GM18517 (cell line): ENCODE results near the gene LILRB5.
"Not testable (repeated sequence)": the region's sequence is repeated elsewhere in the genome, so short reads cannot be mapped to it uniquely, and the experiment has no call there.

Experiments used
- ATAC-seq: cut with Tn5 transposase; IDR thresholded peaks from one replicate; pipeline ENCODE4 v1.9.1; 2021; ENCODE audit warnings: mild to moderate bottlenecking, moderate library complexity; ENCODE audit not compliant: unreplicated experiment

Gene LILRB5

DNA sequence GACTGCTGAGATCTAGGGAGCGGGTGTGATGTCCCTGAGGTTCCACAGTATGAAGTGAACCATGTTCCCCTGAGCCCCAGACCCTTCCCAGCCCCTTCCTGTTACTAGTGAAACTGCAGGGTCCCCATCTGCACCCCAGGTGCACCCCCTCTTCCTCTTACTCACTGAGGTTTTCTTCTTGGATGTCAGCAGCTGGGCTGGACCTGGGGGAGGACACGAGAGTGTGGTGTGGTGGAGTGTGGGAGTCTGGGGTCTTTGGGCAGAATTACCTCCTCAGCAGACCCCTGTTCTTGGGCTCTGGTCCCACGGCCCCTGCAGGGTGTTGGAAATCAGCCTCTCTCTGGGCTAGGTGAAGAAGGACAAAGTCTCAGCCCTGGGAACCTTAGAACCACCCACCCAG lies 11.1 kb downstream of the LILRB5 start:
- no peak for ATAC-seq

DNA sequence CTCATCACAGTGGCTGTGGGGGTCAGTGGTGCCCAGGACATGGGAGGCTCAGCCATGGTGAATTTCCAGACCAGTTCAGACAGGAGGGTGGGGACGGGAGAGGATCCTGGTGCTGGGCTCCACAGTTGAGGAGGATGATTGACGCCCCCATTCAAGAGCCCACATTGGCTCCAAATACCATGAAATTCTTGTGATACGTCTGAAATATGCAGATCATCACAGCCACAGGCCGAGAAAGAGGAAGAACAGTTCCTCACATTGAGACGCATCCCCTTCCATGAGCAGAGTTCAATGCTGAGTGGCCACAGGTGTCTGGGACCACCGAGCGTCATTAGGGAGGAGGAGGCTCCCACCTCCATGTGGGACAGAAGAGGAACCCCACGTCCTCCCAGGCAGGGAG lies 13.3 kb downstream of the LILRB5 start:
- not testable (repeated sequence) for ATAC-seq

DNA sequence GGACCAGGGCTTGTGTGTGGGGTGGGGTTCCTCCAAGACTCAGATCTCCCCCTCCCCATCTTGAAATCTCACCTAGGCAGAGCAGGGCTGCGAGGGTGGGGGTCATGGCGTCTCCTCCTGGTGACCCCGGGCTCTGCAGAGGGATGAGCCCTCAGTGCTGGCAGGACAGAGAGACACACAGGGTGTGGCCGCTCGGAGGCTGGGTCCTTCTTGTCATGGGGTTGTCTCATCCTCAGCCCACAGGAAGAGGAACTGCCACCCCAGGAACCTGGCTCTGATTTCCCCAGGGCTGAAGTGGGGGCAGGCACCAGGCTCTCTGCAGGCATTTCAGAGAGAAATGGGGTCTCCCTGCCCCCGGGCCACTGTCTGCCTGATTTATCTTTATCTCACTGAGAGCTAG lies 14.4 kb downstream of the LILRB5 start, which contains the start of gene LILRA6:
TSS of gene LILRA6 (minus strand) at position 145 of the 400 bp plus-strand sequence.
- ATAC-seq, result not testable (repeated sequence)

DNA sequence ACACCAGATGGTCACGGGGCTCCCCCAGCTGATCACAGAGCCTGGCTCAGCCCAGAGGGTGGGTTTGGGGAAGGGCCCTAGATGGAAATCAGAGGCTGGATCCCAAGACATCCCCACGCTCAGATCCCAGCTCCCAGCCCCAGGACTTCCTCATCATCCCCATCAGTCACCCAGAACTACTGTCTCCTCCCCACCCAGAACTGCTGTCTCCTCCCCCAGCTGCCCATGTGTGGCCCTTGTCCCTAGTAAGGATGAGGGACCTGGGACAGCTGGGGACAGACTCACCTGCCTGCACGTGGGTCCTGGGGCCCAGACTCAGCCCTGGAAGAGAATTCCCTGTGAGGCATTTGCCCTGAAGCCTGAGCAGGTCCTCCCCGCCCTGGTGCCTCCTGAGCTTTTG lies 14.8 kb downstream of the LILRB5 start:
- ATAC-seq, result not testable (repeated sequence)

DNA sequence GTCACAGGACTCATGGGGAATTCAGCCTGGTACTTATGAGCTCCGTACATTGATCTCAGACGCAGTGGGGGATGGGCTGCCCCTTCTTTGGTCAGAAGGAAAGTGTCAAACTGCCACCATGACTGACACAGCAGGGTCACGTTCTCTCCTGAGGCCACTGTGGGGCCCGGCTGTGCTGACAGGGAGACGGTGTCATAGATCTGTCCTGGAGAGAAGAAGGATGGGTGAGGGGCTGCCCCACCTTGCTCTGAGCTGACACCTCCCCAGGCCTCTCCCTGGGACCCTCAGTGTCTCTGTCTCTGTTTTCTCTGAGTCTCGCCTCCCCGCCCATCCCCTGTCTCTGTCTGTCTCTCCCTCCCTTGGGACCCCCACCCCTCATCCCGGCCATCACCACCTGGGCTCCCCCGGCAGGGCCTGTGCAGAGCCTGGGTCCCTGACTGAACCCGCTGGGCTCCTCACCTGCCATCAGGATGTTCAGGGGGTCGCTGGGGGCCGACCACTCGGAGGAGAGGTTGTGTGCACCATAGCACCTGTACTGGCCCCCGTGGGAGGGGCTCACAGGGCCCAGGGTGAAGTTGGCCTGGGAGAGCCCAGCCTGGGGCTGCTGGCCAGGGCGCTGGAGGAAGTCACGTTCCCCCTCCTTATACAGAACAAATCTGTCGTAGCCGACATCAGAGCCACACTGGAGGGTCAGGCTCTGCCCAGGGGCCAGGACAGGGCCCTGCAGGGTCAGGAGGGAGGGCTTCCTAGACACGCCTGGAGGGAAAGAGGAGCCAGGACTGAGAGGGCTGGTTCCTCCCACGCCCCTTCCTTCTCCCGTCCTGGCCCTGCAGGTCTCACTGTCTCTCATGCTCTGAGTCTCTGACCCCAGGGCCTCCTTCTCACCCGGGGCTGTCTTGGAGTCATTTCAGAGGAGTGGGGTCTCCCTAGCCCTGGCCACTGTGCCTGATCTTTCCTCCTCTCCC lies 16.4 kb downstream of the LILRB5 start:
- not testable (repeated sequence) for ATAC-seq

DNA sequence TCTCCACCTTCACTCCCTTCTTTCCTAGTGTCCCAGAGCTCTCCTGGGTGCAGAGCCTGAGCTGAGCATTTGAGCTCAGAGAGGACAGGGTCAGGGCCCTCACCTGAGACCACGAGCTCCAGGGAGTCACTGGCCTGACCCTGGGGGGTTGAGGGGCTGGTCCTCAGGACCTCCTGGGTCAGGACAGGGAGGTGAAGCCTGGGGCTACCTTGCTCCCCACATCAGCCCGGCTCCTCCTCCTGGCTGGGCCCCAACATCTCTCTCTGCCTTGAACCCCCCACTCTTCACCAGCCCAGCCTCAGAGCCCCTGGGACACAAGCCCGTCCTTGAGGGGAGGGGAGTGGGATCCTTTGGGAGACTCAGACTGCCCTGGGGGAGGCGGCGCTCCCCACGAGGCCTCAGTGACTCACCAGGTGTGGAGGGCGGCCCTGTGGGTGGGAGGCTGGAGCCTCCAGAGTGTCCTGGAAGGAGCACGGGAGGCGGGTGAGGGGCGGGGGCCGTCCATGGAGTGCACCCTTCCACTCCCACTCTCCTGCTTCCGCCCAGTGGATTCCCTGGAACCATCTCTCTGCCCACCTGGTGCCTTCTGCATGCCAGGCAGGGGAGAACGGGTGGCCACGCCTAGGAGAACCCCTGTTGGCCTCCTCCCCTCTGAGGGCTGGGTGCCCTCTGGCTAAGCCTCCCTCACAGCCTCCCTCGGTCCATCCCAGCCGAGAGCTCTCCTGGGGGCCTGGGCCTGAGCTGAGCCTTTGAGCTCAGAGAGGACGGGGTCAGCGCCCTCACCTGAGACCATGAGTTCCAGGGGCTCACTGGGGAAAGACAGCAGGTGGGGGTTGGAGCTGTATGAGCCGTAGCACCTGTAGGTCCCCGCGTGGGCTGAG lies 17.3 kb downstream of the LILRB5 start:
- ATAC-seq, result not testable (repeated sequence)

DNA sequence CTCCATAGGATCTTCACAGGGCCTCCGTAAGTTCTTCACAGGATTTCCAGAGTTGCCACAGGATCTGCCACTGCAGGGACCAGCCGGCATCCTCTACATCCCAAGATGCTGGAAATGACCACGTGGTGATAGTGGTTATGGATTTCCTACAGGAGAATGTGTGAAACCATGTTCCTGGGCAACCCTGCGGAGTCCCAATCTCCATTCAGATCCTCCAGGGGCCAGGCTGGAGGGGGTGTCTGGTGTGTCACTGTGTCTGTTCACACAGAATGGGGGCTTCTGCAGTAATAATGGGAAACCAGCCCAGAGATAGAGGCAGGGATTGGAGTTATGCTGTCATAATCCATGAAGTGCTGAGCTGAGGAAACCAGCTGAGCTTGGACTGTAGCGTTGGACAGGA lies 23.1 kb downstream of the LILRB5 start:
- no peak for ATAC-seq

DNA sequence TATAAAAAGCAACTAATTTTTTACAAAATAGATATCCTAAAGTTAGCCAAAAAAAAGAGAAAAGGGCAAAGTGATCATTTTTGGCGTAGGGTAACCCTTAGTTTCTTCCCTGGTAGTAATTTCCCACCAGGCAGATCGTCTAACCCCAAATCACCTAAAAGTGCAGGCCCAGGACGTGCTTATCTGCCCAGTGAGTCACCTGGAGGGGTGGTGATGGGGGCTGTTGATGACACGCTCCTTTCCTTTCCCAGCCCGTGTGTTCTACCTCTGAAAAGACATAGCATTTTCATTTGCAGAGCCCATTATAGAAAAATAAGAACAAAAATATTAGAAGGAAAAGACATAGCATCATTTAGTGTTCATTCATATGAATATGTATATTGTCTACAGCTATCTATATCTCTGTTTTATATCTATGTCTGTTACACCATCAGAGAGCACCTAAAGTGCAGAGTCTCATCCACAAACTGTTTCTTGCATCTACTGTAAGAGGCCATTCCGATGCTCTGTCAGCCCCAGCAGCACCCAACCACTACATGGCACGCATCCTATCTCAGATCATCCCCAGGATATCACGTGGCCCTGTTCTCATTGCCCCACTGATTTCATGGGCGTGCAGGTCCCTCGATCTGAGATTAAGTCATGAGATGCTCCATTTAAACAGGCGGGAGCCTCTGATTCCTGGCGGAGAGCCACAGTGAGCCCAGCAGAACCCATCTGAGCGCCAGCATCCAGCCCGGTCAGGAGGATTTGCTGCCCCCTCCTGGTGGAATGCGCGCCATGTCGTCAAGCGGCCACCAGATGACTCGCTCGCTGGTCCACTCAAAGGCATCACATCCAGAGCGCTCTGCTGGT lies 25.8 kb downstream of the LILRB5 start:
- ATAC-seq, result no peak

DNA sequence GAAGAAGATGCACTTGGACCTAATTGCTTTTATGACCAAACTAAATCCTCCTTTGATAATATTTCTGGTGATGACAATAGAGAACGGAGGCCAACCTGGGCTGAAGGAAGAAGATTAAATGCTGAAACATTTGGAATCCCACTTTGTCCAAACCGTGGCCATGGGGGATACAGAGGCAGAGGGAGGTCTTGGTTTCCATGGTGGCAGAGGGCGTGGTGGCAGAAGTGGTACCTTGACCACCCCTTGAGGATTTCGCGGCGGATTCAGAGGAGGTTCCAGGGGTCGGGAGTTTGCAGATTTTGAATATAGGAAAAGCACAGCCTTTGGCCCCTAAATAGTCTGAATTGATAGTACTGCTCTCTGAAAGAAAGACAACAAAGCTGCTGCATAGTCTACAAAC lies 27.0 kb downstream of the LILRB5 start:
- ATAC-seq, result no peak

DNA sequence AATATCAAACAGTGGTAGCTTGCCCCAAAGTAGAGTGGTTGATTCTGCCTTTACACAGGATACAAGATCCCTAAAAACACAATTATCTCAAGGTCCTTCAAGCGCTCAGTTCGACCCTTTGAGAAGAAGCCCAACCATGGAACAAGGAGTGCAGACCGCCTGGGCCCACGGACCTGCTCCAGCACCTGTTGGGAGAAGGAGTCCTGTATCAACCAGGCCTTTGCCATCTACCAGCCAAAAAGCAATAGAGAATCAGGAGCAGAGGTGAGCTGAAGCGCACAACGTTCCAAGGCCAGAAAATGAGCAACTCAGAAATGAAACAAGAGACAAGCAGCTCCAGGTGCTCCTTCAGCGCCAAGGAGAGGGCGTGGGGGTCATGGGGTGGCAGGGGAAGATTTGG lies 27.9 kb downstream of the LILRB5 start:
- no peak for ATAC-seq

DNA sequence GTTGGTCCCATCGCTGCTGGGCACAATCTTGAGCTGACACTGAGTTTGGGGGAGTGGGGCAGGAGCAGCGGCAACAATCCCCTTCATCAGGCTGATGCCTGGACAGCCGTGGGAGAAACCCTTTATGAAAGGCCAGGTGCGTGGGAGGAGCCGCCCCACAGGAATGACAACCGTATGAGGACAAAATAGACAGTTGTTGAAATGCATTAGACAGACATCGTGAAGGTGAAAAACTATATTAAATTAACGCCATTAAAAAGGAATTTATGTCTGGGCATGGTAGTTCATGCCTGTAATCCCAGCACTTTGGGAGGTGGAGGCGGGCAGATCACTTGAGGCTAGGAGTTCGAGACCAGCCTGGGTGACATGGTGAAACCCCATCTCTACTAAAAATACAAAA lies 32.5 kb downstream of the LILRB5 start:
- not testable (repeated sequence) for ATAC-seq

DNA sequence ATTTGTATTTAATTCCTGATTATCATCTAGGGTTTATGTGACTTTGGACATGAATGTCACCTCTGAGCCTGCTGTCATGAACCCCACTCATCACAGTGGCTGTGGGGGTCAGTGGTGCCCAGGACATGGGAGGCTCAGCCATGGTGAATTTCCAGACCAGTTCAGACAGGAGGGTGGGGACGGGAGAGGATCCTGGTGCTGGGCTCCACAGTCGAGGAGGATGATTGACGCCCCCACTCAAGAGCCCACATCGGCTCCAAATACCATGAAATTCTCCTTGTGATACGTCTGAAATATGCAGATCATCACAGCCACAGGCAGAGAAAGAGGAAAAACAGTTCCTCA lies 33.2 kb downstream of the LILRB5 start:
- not testable (repeated sequence) for ATAC-seq

DNA sequence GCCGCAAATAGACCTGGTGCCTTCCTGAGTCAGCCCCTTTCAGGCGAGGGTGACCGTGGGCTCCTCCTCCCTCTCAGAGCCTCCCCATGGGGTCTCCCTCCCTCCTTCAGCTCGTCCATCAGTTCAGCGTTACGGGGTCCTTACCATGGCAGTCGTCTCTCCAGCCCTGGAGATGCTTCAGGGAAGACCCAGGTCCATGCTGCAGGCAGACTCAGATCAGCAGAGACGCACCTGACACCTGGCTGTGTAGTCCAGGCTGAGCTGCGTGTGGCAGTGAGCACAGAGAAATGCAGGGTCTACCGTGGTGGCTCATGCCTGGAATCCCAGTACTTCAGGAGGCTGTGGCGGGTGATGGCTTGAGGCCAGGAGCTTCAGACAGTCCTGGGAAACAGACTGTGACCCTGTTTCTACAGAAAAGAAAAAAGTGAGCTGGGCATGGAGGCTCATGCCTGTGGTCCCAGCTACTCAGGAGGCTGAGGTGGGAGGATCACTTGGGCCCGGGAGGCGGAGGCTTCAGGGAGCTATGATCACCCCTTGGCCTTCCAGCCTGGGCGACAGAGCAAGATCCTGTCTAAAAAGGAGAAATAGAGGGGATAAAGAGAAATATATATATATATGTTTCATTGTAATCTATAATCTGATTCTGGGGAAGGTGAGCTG lies 33.7 kb downstream of the LILRB5 start:
- not testable (repeated sequence) for ATAC-seq

DNA sequence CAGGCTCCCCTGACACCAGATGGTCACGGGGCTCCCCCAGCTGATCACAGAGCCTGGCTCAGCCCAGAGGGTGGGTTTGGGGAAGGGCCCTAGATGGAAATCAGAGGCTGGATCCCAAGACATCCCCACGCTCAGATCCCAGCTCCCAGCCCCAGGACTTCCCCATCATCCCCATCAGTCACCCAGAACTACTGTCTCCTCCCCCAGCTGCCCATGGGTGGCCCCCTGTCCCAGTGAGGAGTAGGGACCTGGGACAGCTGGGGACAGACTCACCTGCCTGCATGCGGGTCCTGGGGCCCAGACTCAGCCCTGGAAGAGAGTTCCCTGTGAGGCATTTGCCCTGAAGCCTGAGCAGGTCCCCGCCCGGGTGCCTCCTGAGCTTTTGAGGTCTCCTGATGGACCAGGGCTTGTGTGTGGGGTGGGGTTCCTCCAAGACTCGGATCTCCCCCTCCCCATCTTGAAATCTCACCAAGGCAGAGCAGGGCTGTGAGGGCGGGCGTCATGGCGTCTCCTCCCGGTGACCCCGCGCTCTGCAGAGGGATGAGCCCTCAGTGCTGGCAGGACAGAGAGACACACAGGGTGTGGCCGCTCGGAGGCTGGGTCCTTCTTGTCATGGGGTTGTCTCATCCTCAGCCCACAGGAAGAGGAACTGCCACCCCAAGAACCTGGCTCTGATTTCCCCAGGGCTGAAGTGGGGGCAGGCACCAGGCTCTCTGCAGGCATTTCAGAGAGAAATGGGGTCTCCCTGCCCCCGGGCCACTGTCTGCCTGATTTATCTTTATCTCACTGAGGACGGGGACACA lies 34.4 kb downstream of the LILRB5 start, which contains the start of gene LILRB3:
TSS of gene LILRB3 (minus strand) at position 534 of the 803 bp plus-strand sequence. CDS start at position 503, 31 bp downstream.
- not testable (repeated sequence) for ATAC-seq

DNA sequence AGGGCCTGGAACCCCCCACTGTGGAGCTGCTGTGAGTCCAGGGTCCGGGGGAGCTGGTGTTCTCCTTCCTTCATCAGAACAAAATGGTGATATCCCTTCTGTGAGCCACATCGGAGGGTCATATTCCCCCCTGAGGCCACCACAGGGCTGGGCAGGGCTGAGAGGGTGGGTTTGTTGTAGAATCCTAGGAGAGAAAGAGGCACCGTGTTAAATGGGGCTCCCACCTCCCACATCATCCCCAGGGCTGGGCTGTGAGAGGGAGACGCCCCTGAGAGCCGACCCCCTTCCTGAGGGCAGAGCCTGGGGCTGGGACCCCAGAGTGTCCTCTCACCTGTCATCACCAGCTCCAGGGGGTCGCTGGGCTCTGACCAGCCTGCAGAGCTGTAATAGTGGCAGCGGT lies 35.1 kb downstream of the LILRB5 start:
- ATAC-seq, result not testable (repeated sequence)

DNA sequence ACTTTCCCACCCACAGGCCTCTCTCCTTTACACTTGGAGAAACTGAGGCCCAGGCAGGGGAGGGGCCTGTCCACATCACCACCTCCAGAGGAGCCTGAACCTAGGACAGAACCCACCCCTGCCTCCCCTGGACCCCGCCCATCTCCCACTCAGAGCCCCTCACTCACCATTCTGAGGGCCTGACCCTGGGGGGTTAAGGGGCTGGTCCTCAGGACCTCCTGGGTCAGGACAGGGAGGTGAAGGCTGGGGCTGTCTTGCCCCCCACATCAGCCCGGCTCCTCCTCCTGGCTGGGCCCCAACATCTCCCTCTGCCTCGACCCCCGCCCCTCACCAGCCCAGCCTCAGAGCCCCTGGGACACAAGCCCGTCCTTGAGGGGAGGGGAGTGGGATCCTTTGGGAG lies 37.4 kb downstream of the LILRB5 start:
- not testable (repeated sequence) for ATAC-seq

DNA sequence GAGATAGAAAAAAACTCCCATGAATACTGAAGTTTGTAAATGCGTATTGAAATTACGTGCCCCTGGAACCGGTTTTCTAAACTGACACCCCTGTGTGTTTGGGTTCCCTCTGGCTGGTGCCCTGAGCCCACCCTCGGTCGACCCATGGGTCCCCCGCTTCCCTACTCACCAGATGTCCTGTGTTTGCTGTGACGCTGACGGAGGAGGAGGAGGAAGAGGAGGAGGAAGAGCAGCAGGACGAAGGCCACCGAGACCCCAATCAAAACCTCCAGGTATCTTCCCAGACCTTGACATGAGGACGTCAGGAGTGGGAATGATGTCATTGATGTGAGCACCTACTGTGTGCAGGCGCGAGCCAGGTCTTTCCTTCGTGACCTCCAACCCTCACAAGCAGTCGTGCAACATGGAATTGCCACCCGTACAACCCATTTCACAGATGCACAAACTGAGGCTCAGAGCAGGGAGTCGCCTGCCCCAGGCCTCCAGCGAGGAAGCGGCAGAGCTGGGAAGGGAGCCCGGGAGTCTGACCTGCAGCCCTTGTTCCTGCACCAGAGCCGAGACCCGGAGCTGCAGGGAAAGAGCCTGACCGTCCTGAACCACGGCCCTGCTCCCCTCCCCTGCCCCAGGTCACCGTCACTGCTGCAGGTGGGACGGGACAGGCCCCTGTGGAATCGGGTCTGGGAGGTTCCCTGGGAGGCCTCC lies 38.0 kb downstream of the LILRB5 start:
- ATAC-seq, result no peak

DNA sequence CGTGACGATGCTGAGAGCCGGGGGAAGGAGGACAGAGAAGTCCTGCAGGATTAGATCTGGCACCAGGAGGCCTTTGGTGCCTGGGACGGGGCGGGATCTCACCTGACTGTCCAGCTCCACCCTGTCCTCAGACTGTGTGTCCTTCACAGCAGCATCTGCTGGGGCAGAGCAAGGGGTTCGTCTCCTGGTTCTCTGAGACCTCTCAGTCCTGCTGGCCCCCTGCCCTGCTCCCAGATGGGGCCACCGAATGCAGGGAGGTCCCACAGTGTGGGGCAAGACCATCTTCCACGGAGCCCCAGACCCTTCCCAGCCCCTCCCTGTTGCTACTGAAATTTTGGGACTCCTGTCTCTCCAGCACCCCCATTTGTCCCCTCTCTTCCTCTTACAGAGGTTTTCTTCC lies 38.8 kb downstream of the LILRB5 start:
- ATAC-seq, result no peak
